ENCODE data around the gene TGFBR3.

DNA sequence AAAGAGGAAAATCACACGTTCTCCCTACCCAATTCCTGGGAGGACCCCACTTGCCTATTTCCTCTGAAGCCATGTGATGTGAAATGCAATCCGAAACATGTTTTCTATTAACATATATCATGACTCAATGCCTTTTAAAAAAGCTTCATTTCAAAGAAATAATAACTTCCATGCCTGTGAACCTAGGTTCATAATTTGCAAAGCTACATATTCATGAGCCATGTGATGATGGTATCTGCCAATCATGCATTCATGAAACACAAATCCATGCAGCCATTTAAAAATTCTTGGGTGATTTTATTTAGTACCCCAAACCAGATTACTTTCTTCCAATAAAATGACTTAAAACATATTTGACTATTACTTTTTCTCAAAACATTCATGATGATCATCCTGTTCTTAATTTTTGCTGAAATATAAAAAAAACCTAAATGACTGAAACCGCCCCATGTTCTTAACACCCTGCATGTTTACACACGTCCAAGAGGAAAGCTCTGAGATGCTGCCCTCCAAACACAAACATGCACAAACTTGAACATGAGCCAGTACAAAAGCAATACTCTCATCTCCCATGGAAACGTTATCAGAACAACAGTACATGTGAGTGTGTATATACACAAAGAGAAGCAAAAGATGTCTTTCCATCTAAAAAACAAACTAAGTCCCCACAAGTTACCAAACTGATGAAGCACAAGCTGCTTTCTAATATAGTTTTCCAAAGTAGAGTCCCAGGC, 140.1 kb downstream of the TGFBR3 start:
- no peak for TF ChIP-seq CTCF (IDR thresholded peaks at IDR 0.05)
- TF ChIP-seq, protein P1, sequence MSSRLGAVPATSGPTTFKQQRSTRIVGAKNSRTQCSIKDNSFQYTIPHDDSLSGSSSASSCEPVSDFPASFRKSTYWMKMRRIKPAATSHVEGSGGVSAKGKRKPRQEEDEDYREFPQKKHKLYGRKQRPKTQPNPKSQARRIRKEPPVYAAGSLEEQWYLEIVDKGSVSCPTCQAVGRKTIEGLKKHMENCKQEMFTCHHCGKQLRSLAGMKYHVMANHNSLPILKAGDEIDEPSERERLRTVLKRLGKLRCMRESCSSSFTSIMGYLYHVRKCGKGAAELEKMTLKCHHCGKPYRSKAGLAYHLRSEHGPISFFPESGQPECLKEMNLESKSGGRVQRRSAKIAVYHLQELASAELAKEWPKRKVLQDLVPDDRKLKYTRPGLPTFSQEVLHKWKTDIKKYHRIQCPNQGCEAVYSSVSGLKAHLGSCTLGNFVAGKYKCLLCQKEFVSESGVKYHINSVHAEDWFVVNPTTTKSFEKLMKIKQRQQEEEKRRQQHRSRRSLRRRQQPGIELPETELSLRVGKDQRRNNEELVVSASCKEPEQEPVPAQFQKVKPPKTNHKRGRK (CRISPR knock-in tag; IDR thresholded peaks at IDR 0.05; ENCODE audit: borderline replicate concordance), result no peak
- TF ChIP-seq CREM (CRISPR knock-in tag; IDR thresholded peaks at IDR 0.05), result no peak
- no peak for TF ChIP-seq MAX (CRISPR knock-in tag; IDR thresholded peaks at IDR 0.05)
- TF ChIP-seq, protein P2, sequence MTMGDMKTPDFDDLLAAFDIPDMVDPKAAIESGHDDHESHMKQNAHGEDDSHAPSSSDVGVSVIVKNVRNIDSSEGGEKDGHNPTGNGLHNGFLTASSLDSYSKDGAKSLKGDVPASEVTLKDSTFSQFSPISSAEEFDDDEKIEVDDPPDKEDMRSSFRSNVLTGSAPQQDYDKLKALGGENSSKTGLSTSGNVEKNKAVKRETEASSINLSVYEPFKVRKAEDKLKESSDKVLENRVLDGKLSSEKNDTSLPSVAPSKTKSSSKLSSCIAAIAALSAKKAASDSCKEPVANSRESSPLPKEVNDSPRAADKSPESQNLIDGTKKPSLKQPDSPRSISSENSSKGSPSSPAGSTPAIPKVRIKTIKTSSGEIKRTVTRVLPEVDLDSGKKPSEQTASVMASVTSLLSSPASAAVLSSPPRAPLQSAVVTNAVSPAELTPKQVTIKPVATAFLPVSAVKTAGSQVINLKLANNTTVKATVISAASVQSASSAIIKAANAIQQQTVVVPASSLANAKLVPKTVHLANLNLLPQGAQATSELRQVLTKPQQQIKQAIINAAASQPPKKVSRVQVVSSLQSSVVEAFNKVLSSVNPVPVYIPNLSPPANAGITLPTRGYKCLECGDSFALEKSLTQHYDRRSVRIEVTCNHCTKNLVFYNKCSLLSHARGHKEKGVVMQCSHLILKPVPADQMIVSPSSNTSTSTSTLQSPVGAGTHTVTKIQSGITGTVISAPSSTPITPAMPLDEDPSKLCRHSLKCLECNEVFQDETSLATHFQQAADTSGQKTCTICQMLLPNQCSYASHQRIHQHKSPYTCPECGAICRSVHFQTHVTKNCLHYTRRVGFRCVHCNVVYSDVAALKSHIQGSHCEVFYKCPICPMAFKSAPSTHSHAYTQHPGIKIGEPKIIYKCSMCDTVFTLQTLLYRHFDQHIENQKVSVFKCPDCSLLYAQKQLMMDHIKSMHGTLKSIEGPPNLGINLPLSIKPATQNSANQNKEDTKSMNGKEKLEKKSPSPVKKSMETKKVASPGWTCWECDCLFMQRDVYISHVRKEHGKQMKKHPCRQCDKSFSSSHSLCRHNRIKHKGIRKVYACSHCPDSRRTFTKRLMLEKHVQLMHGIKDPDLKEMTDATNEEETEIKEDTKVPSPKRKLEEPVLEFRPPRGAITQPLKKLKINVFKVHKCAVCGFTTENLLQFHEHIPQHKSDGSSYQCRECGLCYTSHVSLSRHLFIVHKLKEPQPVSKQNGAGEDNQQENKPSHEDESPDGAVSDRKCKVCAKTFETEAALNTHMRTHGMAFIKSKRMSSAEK (CRISPR knock-in tag; IDR thresholded peaks at IDR 0.05; ENCODE audit: borderline replicate concordance), result no peak
- TF ChIP-seq, protein P3, sequence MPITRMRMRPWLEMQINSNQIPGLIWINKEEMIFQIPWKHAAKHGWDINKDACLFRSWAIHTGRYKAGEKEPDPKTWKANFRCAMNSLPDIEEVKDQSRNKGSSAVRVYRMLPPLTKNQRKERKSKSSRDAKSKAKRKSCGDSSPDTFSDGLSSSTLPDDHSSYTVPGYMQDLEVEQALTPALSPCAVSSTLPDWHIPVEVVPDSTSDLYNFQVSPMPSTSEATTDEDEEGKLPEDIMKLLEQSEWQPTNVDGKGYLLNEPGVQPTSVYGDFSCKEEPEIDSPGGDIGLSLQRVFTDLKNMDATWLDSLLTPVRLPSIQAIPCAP (CRISPR knock-in tag; IDR thresholded peaks at IDR 0.05), result no peak
- TF ChIP-seq AR (CRISPR knock-in tag; IDR thresholded peaks at IDR 0.05), result no peak
- TF ChIP-seq, protein P4, sequence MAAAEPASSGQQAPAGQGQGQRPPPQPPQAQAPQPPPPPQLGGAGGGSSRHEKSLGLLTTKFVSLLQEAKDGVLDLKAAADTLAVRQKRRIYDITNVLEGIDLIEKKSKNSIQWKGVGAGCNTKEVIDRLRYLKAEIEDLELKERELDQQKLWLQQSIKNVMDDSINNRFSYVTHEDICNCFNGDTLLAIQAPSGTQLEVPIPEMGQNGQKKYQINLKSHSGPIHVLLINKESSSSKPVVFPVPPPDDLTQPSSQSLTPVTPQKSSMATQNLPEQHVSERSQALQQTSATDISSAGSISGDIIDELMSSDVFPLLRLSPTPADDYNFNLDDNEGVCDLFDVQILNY (CRISPR knock-in tag; IDR thresholded peaks at IDR 0.05), result no peak
- TF ChIP-seq NFE2L1 (CRISPR knock-in tag; IDR thresholded peaks at IDR 0.05), result no peak
- TF ChIP-seq SMAD3 (CRISPR knock-in tag; IDR thresholded peaks at IDR 0.05; ENCODE audit: borderline replicate concordance), result no peak
- no peak for TF ChIP-seq ETV6 (CRISPR knock-in tag; IDR thresholded peaks at IDR 0.05)
- TF ChIP-seq GABPB1 (CRISPR knock-in tag; IDR thresholded peaks at IDR 0.05), result no peak
- TF ChIP-seq, protein P5, sequence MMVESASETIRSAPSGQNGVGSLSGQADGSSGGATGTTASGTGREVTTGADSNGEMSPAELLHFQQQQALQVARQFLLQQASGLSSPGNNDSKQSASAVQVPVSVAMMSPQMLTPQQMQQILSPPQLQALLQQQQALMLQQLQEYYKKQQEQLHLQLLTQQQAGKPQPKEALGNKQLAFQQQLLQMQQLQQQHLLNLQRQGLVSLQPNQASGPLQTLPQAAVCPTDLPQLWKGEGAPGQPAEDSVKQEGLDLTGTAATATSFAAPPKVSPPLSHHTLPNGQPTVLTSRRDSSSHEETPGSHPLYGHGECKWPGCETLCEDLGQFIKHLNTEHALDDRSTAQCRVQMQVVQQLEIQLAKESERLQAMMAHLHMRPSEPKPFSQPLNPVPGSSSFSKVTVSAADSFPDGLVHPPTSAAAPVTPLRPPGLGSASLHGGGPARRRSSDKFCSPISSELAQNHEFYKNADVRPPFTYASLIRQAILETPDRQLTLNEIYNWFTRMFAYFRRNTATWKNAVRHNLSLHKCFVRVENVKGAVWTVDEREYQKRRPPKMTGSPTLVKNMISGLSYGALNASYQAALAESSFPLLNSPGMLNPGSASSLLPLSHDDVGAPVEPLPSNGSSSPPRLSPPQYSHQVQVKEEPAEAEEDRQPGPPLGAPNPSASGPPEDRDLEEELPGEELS (CRISPR knock-in tag; IDR thresholded peaks at IDR 0.05), result no peak
